Stimulated activated CD8-positive, alpha-beta memory T cell treated with anti-CD3 and anti-CD28 coated beads, Interleukin-2, amount 100 ng/mL, for 1 hour (primary cell): ENCODE data around the gene DPY19L1.
"Not testable (repeated sequence)": the region's sequence is repeated elsewhere in the genome, so short reads cannot be mapped to it uniquely, and the experiment has no call there.

Source experiments
- DNase-seq, 2 donors: peaks; one replicate each; pipeline ENCODE4 v3.0.0-alpha.2; 2020; ENCODE audit warnings: low read depth in 2 of 2

Gene DPY19L1

DNA sequence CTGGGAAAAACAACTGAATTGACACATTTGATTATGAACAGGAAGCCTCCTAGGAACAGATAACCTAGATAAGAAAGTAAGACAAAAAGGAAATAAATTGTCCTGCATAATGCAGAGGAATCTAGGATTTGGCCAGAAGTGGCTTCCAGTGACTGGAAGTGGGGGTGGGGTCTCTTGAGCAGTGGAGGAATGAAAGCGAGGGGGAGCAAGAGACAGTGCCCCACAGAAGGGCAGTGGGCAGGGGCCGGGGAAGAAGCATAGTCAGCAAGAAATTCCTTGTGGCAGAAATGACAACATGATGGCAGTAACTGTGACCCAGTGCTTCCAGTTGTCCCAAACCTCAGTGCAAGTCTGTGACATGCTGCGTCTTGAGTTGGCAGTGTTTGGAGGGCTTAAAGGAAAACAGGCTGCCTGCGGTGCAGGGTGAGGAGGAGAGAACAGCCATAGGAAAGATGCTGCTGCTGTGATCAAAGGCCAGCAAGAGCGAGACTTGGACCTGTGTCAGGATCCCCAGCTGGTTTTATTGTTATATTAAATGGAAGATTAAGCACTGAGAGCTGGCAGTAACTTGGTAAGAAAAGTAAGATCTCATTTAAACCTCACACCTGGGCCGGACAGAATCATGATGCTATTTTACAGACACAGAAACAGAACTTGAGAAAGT, 119.0 kb downstream of the DPY19L1 start:
- not testable (repeated sequence) for DNase-seq

DNA sequence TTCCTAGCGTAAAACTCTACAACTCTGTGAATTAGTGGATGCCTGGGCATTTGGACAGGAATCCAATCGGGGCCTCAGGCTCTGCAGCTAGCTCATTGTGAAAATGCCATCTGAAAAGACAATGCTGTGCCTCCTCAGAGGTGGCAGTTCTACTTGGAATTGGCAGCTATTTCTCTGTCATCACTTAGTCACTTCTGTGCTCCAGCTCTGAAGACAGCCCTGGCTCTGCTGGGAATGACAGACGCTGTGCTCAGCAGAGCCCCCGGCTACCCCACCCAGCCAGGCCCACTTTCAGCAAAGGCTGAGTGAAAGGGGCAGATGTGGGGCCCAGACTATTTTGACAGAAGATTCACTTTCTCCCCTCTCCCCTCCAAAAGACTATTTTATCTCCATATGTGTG, 119.8 kb downstream of the DPY19L1 start:
- DNase-seq = not testable (repeated sequence)

DNA sequence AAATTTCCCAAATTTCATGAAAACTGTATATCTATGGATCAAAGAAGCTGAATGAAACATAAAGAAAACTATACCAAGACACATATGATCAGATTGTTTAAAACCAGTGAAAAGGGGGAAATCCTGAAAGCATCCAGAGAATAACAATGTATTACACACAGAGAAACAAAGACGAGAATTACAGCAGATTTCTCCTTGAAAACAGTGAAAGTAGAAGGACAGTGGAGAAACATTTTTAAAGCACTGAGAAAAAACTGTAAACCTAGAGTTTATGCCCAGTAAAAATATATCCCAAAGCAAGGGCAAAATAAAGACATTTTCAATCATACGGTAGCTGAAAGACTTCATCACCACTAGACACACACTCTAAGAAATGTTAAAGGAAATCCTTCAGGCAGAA, 121.0 kb downstream of the DPY19L1 start:
- DNase-seq = no peak

DNA sequence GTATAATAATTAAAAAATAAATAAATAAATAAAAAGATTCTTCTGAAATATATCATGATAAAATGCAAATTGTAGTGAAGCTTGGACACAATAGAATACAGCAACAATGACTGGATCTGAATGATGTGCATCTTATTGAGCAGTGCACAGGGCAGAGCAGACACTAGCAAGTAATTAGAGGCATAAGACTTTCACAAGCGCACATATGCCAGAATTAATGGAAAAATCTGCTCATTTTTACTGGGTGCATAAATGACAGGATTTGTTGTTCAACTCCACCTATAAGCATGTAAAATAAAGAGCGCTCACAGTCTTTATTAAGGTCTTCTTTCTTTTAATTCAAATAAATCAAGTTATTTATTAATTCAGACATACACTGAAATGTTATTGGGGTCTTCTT, 125.0 kb downstream of the DPY19L1 start:
- DNase-seq = no peak

DNA sequence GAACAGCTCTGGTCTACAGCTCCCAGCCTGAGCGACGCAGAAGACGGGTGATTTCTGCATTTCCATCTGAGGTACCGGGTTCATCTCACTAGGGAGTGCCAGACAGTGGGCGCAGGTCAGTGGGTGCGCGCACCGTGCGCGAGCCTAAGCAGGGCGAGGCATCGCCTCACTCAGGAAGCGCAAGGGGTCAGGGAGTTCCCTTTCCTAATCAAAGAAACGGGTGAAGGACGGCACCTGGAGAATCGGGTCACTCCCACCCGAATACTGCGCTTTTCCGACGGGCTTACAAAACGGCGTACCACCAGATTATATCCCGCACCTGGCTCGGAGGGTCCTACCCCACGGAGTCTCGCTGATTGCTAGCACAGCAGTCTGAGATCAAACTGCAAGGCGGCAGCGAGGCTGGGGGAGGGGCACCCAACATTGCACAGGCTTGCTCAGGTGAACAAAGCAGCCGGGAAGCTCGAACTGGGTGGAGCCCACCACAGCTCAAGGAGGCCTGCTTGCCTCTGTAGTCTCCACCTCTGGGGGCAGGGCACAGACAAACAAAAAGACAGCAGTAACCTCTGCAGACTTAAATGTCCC, 130.9 kb downstream of the DPY19L1 start:
- DNase-seq = not testable (repeated sequence)

DNA sequence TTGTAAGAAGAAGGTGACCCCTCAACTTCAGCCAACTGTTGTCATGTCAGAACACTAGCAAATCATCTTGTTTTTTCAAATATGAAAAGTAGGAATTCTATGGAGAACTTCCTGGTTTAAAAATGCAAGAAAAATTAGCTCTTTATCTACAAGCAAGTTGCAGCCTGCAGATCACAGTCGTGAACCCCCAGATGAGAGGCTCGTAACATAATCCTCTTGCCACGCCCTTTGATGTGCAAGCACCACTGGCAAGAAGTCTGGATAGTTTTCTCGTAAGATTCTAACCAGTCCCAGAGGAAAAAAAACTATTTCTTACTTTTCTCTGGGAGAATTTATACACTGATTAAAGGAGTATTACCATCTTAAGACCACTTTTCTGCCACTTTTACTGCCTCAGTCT, 132.3 kb downstream of the DPY19L1 start:
- DNase-seq = no peak

DNA sequence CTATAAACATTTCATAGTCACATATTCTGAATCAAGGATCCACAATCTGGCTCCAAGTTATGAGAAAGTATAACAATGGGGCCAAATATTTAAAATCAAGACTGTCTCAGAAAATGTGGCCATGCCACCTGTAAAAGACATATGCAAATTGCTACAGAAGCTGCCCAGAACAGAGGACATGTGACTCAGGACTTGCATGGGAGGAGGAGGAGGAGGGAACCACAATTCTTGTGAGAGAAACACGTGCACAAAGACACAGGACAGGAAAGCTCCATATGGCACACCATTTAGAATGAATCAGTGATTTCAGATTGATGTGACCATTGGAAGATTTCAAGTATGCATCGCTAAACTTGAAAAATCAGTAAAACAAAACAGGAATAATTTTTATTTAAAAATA, 133.4 kb downstream of the DPY19L1 start:
- DNase-seq = not testable (repeated sequence)

DNA sequence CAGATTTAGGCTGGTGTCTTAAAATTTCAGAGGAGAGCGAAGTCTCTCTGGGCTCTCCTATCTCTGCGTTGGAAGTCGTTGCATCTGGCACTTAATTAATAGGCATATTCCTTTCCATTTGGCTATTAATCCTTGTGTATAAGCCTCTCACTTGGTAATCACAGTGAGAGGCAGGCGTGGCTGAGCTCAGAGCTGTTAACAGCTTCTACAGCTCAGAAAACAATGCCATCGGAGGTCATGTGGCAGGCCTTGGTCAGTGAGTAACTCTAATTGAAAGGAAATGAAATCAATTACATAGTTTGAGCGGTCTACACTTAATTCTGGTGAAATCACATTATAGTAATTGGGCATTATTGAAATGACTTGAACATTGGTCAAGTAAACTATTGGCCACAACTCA, 135.1 kb downstream of the DPY19L1 start:
- DNase-seq = no peak

DNA sequence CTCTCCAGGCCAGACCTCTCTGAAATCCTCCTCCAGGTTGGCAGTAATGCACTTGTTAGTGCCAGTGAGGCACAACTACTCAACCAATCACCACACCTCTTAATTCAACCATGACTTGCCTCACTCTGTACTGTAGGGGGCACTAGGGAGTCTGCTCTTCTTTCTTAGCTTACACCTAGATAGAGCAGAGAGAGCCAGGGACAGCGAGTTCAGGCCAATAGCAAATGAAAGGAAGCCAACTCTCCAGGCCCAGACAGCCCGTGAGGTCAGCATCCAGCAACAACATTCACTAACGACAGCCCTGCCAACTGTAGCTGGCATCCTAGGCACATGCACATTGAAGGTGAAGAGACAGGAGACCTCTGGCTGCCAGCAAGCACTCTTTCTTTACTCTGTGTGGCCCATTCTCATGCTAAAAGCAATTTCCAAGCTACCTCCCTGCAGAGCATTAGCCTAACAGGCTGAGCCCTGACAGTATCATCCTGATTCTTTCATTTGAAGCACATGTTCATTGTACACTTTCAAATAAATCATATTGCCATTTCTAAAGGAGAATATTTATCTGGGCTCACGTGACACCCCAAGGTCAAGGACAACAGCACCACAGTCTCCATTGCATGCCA, 136.3 kb downstream of the DPY19L1 start:
- no peak for DNase-seq

DNA sequence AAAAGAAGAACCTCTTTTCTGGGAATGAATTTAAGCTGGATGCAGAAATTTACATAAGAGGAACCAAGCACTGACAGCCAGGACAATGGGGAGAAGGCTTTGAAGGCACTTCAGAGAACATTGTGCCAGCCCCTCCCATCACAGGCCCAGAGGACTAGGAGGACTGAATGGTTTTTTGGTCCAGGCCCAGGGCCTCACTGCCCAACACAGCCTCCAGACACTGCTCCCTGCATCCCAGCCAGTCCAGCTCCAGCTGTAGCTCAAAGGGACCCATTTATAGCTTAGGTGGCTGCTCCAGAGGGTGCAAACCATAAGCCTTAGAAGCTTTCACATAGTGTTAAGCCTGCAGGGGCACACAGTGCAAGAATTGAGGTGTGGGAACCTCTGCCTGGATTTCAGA, 142.1 kb downstream of the DPY19L1 start:
- no peak for DNase-seq

DNA sequence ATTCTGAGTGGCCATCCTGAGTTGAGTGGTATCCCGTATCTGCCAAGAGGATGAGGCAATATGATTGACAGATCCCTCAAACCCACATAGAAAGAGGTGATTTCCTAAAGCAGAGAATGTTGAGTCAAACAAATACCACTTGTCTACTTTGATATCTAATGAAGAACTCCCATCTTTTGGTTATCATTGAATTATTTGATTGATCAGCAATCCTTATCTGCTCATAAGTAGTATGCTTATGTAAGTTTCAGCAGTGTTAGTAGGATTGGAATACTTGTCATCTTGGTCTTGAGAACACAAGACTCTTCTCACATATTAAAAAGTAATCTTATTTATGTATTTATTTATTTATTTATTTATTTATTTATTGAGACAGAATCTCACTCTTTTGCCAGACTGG, 147.3 kb downstream of the DPY19L1 start:
- DNase-seq = no peak

DNA sequence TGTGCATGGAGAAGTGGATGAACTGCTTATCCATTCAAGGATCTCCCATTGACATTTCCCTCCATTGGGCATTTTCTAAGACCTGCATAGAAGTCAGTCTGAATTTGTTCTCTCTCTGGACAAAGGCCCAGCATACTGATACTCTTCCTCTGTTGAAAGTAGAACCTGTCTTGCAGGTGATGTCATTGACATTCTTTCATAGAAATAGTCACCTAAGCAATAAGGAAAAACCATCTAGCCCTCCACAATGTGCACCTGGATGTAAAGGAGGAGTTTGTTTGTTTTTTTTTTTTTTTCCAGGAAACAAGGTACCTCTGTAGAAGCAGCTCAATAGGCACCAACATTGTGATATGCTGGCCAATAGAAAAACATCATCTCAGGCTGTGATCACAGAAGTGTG, 150.4 kb downstream of the DPY19L1 start:
- no peak for DNase-seq

DNA sequence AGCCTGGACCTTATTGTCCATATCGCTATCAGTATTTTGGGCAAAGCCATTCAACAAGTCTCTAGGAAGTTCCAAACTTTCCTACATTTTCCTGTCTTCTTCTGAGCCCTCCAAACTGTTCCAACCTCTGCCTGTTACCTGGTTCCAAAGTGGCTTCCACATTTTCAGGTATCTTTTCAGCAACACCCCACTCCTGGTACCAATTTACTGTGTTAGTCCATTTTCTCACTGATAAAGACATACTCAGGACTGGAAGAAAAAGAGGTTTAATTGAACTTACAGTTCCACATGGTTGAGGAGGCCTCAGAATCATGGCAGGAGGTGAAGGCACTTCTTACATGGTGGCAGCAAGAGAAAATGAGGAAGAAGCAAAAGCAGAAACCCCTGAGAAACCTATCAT, 153.4 kb downstream of the DPY19L1 start:
- DNase-seq = not testable (repeated sequence)

DNA sequence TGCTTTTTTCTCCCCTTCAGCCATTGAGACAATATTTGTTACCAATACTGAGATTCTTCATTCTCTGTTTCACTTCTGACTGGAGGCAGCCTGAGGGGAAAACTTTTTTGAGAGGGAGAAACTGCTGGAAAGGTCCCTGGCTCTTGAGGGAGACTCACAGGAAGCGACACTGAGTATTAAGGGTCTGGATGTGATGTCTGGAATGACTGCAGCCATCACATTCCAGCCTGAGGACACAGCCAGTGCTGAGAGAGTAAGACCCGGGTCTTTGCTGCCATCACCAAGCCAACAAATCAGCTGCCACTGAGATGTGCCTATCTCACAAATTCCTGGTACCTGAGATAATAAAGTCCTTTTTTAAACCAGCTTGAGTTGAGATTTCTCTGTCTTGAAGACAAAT, 157.4 kb downstream of the DPY19L1 start:
- no peak for DNase-seq

DNA sequence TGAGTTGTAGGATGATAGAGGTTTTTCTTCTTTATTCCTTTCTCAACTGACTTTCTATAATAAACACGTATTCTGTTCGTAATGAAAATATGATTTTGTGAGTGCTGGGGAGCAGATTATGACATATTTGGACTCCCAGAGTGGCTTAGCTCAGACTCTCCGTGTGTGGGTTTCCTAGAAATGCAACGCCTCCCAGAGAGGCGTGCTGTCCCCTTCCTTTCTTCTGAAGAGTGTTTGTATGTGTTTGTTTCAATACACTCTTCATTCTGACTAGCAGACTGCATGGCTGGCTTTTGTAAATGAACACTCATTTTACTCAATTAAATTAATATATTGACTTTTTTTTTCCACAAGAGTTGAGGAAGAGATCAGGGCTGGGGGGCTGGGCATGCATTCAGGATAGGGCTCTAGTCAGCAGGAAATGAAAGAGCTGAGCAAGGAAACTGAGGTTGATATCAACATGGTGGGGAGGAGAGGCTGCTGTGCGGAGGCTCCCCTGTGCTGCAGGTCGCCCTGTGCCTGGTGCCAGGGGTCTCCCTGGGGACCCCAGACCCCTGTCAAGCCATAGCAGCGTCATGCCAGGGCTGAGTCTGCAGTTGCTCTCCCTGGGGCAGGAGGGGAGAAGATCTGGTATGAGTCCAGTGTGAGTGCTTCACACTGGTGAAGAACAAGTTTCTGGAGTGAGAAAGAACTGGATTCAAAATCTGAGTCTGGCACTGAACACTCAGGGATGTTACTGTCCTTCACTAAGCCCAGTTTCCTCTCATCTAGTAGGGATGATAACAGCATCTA, 158.1 kb downstream of the DPY19L1 start:
- not testable (repeated sequence) for DNase-seq
